22Rv1 (cell line): ENCODE data around the gene TBCEL.

Experiments
- CTCF ChIP-seq: fragments of 450-650 bp; IDR thresholded peaks from 2 replicates; pipeline ENCODE4 v1.5.1; 2017; ENCODE audit warnings: mild to moderate bottlenecking
- ZFX ChIP-seq: fragments of 450-650 bp; IDR thresholded peaks from 2 replicates; pipeline ENCODE4 v1.6.1; 2017; ENCODE audit warnings: antibody characterized with exemption, borderline replicate concordance

- TF ChIP-seq CTCF (peak; percentile 38), ZFX (no peak)
Measured at GRCh38 chr11:121132211-121132976, 108.5 kb downstream of the TBCEL start.
